MCF 10A (cell line): ENCODE measurements around the gene MYO1E. TPM values are rescaled to one million over a fixed set of nuclear protein-coding genes. Genes with fewer than 3 reads are reported as not detected.

Source experiments
- BruUV-seq: library from RNA; stranded (reverse); fragments of 400-500 nt; replicated peaks from 2 replicates; lab custom pipeline; 2021; lab: Mats Ljungman, UMichigan
- CTCF ChIA-PET: fragments of 300-600 bp; sonication (Branson Sonifier 250); formaldehyde crosslinking; extraction: SDS; loops from one replicate; lab custom pipeline; 2021; ENCODE audit warnings: antibody characterized with exemption, inconsistent platforms; lab: Yijun Ruan, JAX
- POLR2A ChIA-PET: fragments of 300-600, 350-650 bp; sonication (Branson Sonifier 250); formaldehyde crosslinking; extraction: SDS; loops from one replicate; lab custom pipeline; 2020; ENCODE audit warnings: antibody characterized with exemption, inconsistent platforms; lab: Yijun Ruan, JAX
- DNase-seq: peaks from one replicate; pipeline ENCODE4 v3.0.0-alpha.2; 2018; ENCODE audit not compliant: unreplicated experiment
- H3K27ac Mint-ChIP-seq: one replicate; pipeline ENCODE4 v1.8.0; 2022; ENCODE audit warnings: mild to moderate bottlenecking, low read depth, mixed read lengths; ENCODE audit not compliant: unreplicated experiment
- H3K27me3 Mint-ChIP-seq: one replicate; pipeline ENCODE4 v1.8.0; 2022; ENCODE audit warnings: mixed read lengths; ENCODE audit not compliant: insufficient read depth, unreplicated experiment
- H3K36me3 Mint-ChIP-seq: one replicate; pipeline ENCODE4 v1.8.0; 2022; ENCODE audit warnings: mild to moderate bottlenecking, moderate library complexity, mixed read lengths; ENCODE audit not compliant: insufficient read depth, unreplicated experiment
- H3K4me1 Mint-ChIP-seq: one replicate; pipeline ENCODE4 v1.8.0; 2022; ENCODE audit warnings: mixed read lengths; ENCODE audit not compliant: insufficient read depth, unreplicated experiment
- H3K4me3 Mint-ChIP-seq: one replicate; pipeline ENCODE4 v1.8.0; 2022; ENCODE audit warnings: mild to moderate bottlenecking, moderate library complexity, mixed read lengths; ENCODE audit not compliant: unreplicated experiment
- H3K9me3 Mint-ChIP-seq: one replicate; pipeline ENCODE4 v1.8.0; 2022; ENCODE audit warnings: mixed read lengths; ENCODE audit not compliant: unreplicated experiment
- CTCF ChIP-seq: fragments of 200-600 bp; IDR thresholded peaks from one replicate; pipeline ENCODE4 v1.8.0; 2022; ENCODE audit warnings: antibody characterized with exemption, mild to moderate bottlenecking; ENCODE audit not compliant: unreplicated experiment
- intact Hi-C: fragments of 100-400 bp; cut with micrococcal nuclease; formaldehyde crosslinking; loops from 2 replicates; pipeline ENCODE4 v1.14.1; 2022
- total RNA-seq: library from RNA; stranded (reverse); gene quantifications from 2 replicates; pipeline ENCODE4 v1.2.3, GENCODE V29; 2022

MYO1E gene
- total RNA-seq, 1 experiment from 2014 or later, result 121 TPM

GRCh38 chr15:59298225-59298853 is 74.3 kb downstream of the MYO1E start:
- CTCF ChIA-PET, result interaction anchor here (1.7 to 2.7 kb wide), 2 partner anchors 51 to 74 kb away, joined by 9 to 13 read pairs; partner anchors contain the start of gene MYO1E
- Mint-ChIP-seq H3K27ac (peak overlapping the region; percentile 69), H3K27me3 (no peaks in the 10 kb centered on the region), H3K36me3 (peaks cover 7% of the 10 kb centered on the region), H3K9me3 (no peaks in the 10 kb centered on the region), H3K4me1 (peaks cover 53% of the 10 kb centered on the region), H3K4me3 (no peak overlapping the region)
- intact Hi-C loops, result loop anchor here (5.0 kb wide), 1 partner anchor 51 kb away; no protein-coding TSS in a partner anchor
- DNase-seq, result peak; percentile 79
- POLR2A ChIA-PET, result interaction anchor here (0.6 to 8.4 kb wide), 11 partner anchors 9 to 158 kb away, joined by 3 to 120 read pairs (median 4); partner anchors contain the start of gene MYO1E
- TF ChIP-seq CTCF, result no peak
- BruUV-seq, result no TSS peak

- Mint-ChIP-seq H3K4me3 (no peak overlapping the region), H3K9me3 (no peaks in the 10 kb centered on the region), H3K4me1 (peaks cover 62% of the 10 kb centered on the region), H3K27me3 (no peaks in the 10 kb centered on the region), H3K27ac (peak overlapping the region; percentile 87), H3K36me3 (peaks cover 7% of the 10 kb centered on the region)
- BruUV-seq, result no TSS peak
- intact Hi-C loops, result loop anchor here (5.0 kb wide), 1 partner anchor 49 kb away; no protein-coding TSS in a partner anchor
- CTCF ChIA-PET, result interaction anchor here (1.2 to 3.0 kb wide), 3 partner anchors 9 to 27 kb away, joined by 4 to 26 read pairs (median 7); no protein-coding TSS in a partner anchor
- DNase-seq, result peak; percentile 63
- POLR2A ChIA-PET, result interaction anchor here (0.6 to 8.4 kb wide), 13 partner anchors 8 to 160 kb away, joined by 3 to 120 read pairs (median 5); partner anchors contain the start of gene MYO1E
- no peak for TF ChIP-seq CTCF
Measured at GRCh38 chr15:59296181-59296617, 76.5 kb downstream of the MYO1E start.

GRCh38 chr15:59295261-59296001 is 77.2 kb downstream of the MYO1E start:
- Mint-ChIP-seq H3K4me3 (peak overlapping the region; percentile 59), H3K27me3 (no peaks in the 10 kb centered on the region), H3K27ac (peak overlapping the region; percentile 87), H3K4me1 (peaks cover 54% of the 10 kb centered on the region), H3K9me3 (no peaks in the 10 kb centered on the region), H3K36me3 (peaks cover 7% of the 10 kb centered on the region)
- POLR2A ChIA-PET, result interaction anchor here (0.5 to 8.4 kb wide), 22 partner anchors 9 to 1184 kb away, joined by 3 to 120 read pairs (median 4); partner anchors contain the start of genes ICE2 and MYO1E
- TSS peak; percentile 42 for BruUV-seq
- intact Hi-C loops, result loop anchor here (1.0 to 5.0 kb wide), 3 partner anchors 11 to 77 kb away; partner anchors contain the start of gene MYO1E
- peak; percentile 83 for DNase-seq
- TF ChIP-seq CTCF, result no peak
- CTCF ChIA-PET, result interaction anchor here (0.5 to 3.0 kb wide), 5 partner anchors 9 to 198 kb away, joined by 3 to 26 read pairs (median 4); no protein-coding TSS in a partner anchor
